H1 (cell line): Measurements from ENCODE around the gene KLHDC1. TPM values are rescaled to one million over a fixed set of nuclear protein-coding genes. Genes with fewer than 3 reads are reported as not detected.
A peak's percentile ranks its signal among the peaks of the same experiment; 100 is the strongest.

Experiments
- CTCF ChIA-PET: fragments of 300-600 bp; sonication (Branson Sonifier 250); formaldehyde crosslinking; loops from one replicate; lab custom pipeline; 2021; ENCODE audit not compliant: partially characterized antibody; lab: Charles Lee
- POLR2A ChIA-PET: fragments of 300-600 bp; sonication (Branson Sonifier 250); formaldehyde crosslinking; loops from one replicate; lab custom pipeline; 2021; ENCODE audit warnings: inconsistent platforms; ENCODE audit not compliant: partially characterized antibody; lab: Charles Lee
- DNase-seq, 2 experiments: peaks; one replicate each; pipeline versions ENCODE4 v3.0.0 to v3.0.0-alpha.2; 2010 to 2022; ENCODE audit warnings: low spot score in 2 of 2, low read depth in 1 of 2, mixed read lengths in 1 of 2
- FAIRE-seq: peaks from 2 replicates; lab custom pipeline; 2011; peaks lifted over from hg19 to GRCh38; lab: Jason Lieb, UNC
- H2AFZ ChIP-seq: 2 replicates; pipeline ENCODE4 v1.8.1; 2012; ENCODE audit warnings: low read length, inconsistent platforms
- H2AK5ac ChIP-seq: 2 replicates; pipeline ENCODE4 v1.6.1; 2013; ENCODE audit warnings: low read depth, low read length
- H2BK120ac ChIP-seq: replicated peaks from 2 replicates; pipeline ENCODE3; 2013; ENCODE audit warnings: low read depth, low read length, inconsistent platforms
- H2BK12ac ChIP-seq: 2 replicates; pipeline ENCODE4 v1.6.1; 2013; ENCODE audit warnings: low read depth, low read length
- H2BK15ac ChIP-seq: 2 replicates; pipeline ENCODE4 v1.6.1; 2013; ENCODE audit warnings: low read length
- H2BK20ac ChIP-seq: 2 replicates; pipeline ENCODE4 v1.6.1; 2013; ENCODE audit warnings: low read length
- H2BK5ac ChIP-seq: 2 replicates; pipeline ENCODE4 v1.6.1; 2013; ENCODE audit warnings: low read depth, low read length
- H3K14ac ChIP-seq: 2 replicates; pipeline ENCODE4 v1.6.1; 2013; ENCODE audit warnings: inconsistent platforms; ENCODE audit not compliant: insufficient read length
- H3K18ac ChIP-seq: 2 replicates; pipeline ENCODE4 v1.6.1; 2013; ENCODE audit warnings: low read length; ENCODE audit errors: extremely low read depth
- H3K23ac ChIP-seq: 2 replicates; pipeline ENCODE4 v1.6.1; 2013; ENCODE audit warnings: inconsistent platforms; ENCODE audit not compliant: insufficient read length
- H3K23me2 ChIP-seq: 2 replicates; pipeline ENCODE4 v1.6.1; 2013; ENCODE audit warnings: low read depth, low read length
- H3K27ac ChIP-seq: 2 replicates; pipeline ENCODE4 v1.6.1; 2011; ENCODE audit warnings: low read depth, low read length, inconsistent platforms
- H3K27me3 ChIP-seq, 4 experiments: replicated peaks in 1 of 4; 1 replicate in 1 of 4; 2 replicates in 3 of 4; pipeline versions ENCODE4 v1.6.1 to v1.8.1; 2011 to 2013; ENCODE audit warnings: low read length in 3 of 4, mild to moderate bottlenecking in 3 of 4, inconsistent platforms in 2 of 4, mixed read lengths in 2 of 4, moderate library complexity in 1 of 4; ENCODE audit not compliant: control insufficient read depth in 3 of 4, insufficient read depth in 3 of 4; ENCODE audit errors: extremely low read depth in 1 of 4
- H3K36me3 ChIP-seq, 4 experiments: 2 replicates each; pipeline versions ENCODE4 v1.6.1 to v1.8.1; 2011 to 2013; ENCODE audit warnings: mild to moderate bottlenecking in 4 of 4, low read length in 3 of 4, moderate library complexity in 2 of 4, control low read depth in 1 of 4, inconsistent platforms in 1 of 4; ENCODE audit not compliant: insufficient read depth in 4 of 4, control insufficient read depth in 2 of 4
- H3K4ac ChIP-seq: replicated peaks from 2 replicates; pipeline ENCODE3; 2013; ENCODE audit warnings: low read length, low read depth, mixed read lengths, inconsistent platforms; ENCODE audit not compliant: insufficient read length
- H3K4me1 ChIP-seq, 4 experiments: replicated peaks in 1 of 4; 1 replicate in 1 of 4; 2 replicates in 3 of 4; pipeline versions ENCODE4 v1.6.1 to v1.8.1; 2011 to 2013; ENCODE audit warnings: low read length in 3 of 4, inconsistent platforms in 2 of 4, mixed read lengths in 1 of 4; ENCODE audit not compliant: insufficient read depth in 4 of 4, control insufficient read depth in 3 of 4
- H3K4me2 ChIP-seq, 2 experiments: 2 replicates each; pipeline versions ENCODE4 v1.6.1 to v1.8.1; 2011 to 2013; ENCODE audit warnings: low read depth in 2 of 2, low read length in 2 of 2, control low read depth in 1 of 2, inconsistent platforms in 1 of 2, mild to moderate bottlenecking in 1 of 2; ENCODE audit not compliant: insufficient read depth in 1 of 2
- H3K4me3 ChIP-seq, 4 experiments: fragments of 200-600, 300-600 bp in 1 of 4; sonication (generic), shearing (Covaris generic), sonication (Bioruptor Twin) in 1 of 4; 2 replicates each; pipeline versions ENCODE4 v1.5.1 to v1.8.1; 2011 to 2016; ENCODE audit warnings: low read length in 4 of 4, low read depth in 3 of 4, control low read depth in 2 of 4, inconsistent platforms in 2 of 4, mild to moderate bottlenecking in 2 of 4, mixed read lengths in 1 of 4, moderate library complexity in 1 of 4; ENCODE audit not compliant: insufficient read depth in 2 of 4; ENCODE audit errors: extremely low read depth in 1 of 4
- H3K56ac ChIP-seq: replicated peaks from 2 replicates; pipeline ENCODE3; 2013; ENCODE audit warnings: low read depth, mild to moderate bottlenecking, mixed read lengths, low read length, inconsistent platforms; ENCODE audit not compliant: insufficient read length
- H3K79me1 ChIP-seq: 2 replicates; pipeline ENCODE4 v1.6.1; 2013; ENCODE audit warnings: low read depth, low read length, control low read depth
- H3K79me2 ChIP-seq, 2 experiments: 2 replicates each; pipeline versions ENCODE4 v1.6.1 to v1.8.1; 2012 to 2013; ENCODE audit warnings: low read length in 2 of 2, mild to moderate bottlenecking in 2 of 2, inconsistent platforms in 1 of 2; ENCODE audit not compliant: insufficient read depth in 2 of 2, control insufficient read depth in 1 of 2
- H3K9ac ChIP-seq, 4 experiments: replicated peaks in 1 of 4; 1 replicate in 1 of 4; 2 replicates in 3 of 4; pipeline versions ENCODE4 v1.6.1 to v1.8.1; 2011 to 2013; ENCODE audit warnings: low read depth in 3 of 4, low read length in 3 of 4, control low read depth in 2 of 4, mild to moderate bottlenecking in 2 of 4, moderate library complexity in 2 of 4, inconsistent platforms in 1 of 4; ENCODE audit errors: extremely low read depth in 1 of 4
- H3K9me3 ChIP-seq, 2 experiments: 2 replicates each; pipeline versions ENCODE4 v1.6.1 to v1.8.1; 2012 to 2013; ENCODE audit warnings: mild to moderate bottlenecking in 2 of 2, moderate library complexity in 2 of 2, control low read depth in 1 of 2, inconsistent platforms in 1 of 2, low read depth in 1 of 2, low read length in 1 of 2, mixed read lengths in 1 of 2; ENCODE audit not compliant: insufficient read depth in 2 of 2
- H4K20me1 ChIP-seq, 2 experiments: replicated peaks in 1 of 2; 2 replicates each; pipeline versions ENCODE3 to v1.8.1; 2011 to 2013; ENCODE audit warnings: inconsistent platforms in 2 of 2, low read length in 2 of 2, mild to moderate bottlenecking in 1 of 2; ENCODE audit not compliant: insufficient read depth in 2 of 2, control insufficient read depth in 1 of 2
- H4K5ac ChIP-seq: 2 replicates; pipeline ENCODE4 v1.6.1; 2013; ENCODE audit warnings: low read length, low read depth, mixed read lengths, inconsistent platforms; ENCODE audit not compliant: insufficient read length
- H4K8ac ChIP-seq: 2 replicates; pipeline ENCODE4 v1.8.0; 2013; ENCODE audit warnings: mild to moderate bottlenecking, moderate library complexity, low read length, inconsistent platforms; ENCODE audit not compliant: insufficient read depth; ENCODE audit errors: extremely low read depth
- H4K91ac ChIP-seq: replicated peaks from 2 replicates; pipeline ENCODE3; 2013; ENCODE audit warnings: low read length, mixed read lengths, inconsistent platforms; ENCODE audit not compliant: insufficient read length
- FOSL1 ChIP-seq: IDR thresholded peaks from 2 replicates; pipeline ENCODE4 v1.6.1; 2011; ENCODE audit warnings: mild to moderate bottlenecking, low read depth, low read length, moderate library complexity; ENCODE audit not compliant: insufficient read depth
- KDM1A ChIP-seq: fragments of 200-600, 300-600 bp; sonication (generic); IDR thresholded peaks from 2 replicates; pipeline ENCODE4 v1.7.1; 2016; ENCODE audit warnings: mild to moderate bottlenecking, low read length, borderline replicate concordance
- WGBS, 2 experiments: shearing (Covaris generic) in 1 of 2; methylation state at CpG; one replicate each; pipeline versions ENCODE4 v1.1.6 to v1.1.7; 2013 to 2015; ENCODE audit warnings: low lambda C conversion rate in 2 of 2, mixed read lengths in 2 of 2, inconsistent platforms in 1 of 2, low coverage in 1 of 2, missing lambda C conversion rate in 1 of 2; ENCODE audit not compliant: insufficient replicate concordance in 2 of 2, insufficient coverage in 1 of 2, insufficient read length in 1 of 2; ENCODE audit errors: extremely low coverage in 1 of 2, missing lambda C conversion rate in 1 of 2; 5-methylcytosine and 5-hydroxymethylcytosine counted together
- polyA plus RNA-seq, 7 experiments: library from polyadenylated mRNA; depleted of rRNA in 3 of 7; stranded (reverse) in 5 of 7; unstranded in 2 of 7; fragments of >200 nt in 5 of 7; fragments of 200-250 nt in 2 of 7; gene quantifications; 1 replicate in 5 of 7; 2 replicates in 1 of 7; 4 replicates in 1 of 7; pipeline versions ENCODE4 v1.2.1 to v1.2.3, GENCODE V29; 2011 to 2013; ENCODE audit warnings: missing spikeins in 2 of 7, mixed read lengths in 2 of 7
- total RNA-seq: library from RNA; stranded (reverse); fragmentation: NEBNext Ultra II Directional; extraction: Animal tissue kit (Norgen Biotek cat#: 25700); gene quantifications from 2 replicates; pipeline ENCODE4 v1.2.1, GENCODE V29; 2021

The KLHDC1 gene
- total and polyA plus RNA-seq, 2 of the 8 experiments (the other 6 are each of a cell fraction or from before 2014, with no cell fraction given): 0.08 TPM; not detected in 1

GRCh38 chr14:49688701-49689030 is 4.3 kb upstream of the KLHDC1 start:
- Histone ChIP-seq H4K5ac (no peak overlapping the region), H2BK20ac (no peak overlapping the region), H3K9ac (peak overlapping the region in 2 of 4 experiments; percentile 73 to 94; a peak in 4 of 7 replicates), H2BK120ac (peak overlapping the region; percentile 76), H2AK5ac (no peak overlapping the region), H3K56ac (no peak overlapping the region), H3K79me1 (no peaks in the 10 kb centered on the region), H3K4me2 (peak overlapping the region; percentile 73 to 90), H2AFZ (0 out of 2 replicates have a peak overlapping the region, but pooled peaks have one; percentile 47), H2BK5ac (peak overlapping the region; percentile 89; the same call in 1 of the 2 replicates), H3K36me3 (no peaks in the 10 kb centered on the region), H3K79me2 (peaks cover 0 to 27% of the 10 kb centered on the region in 2 experiments; a peak in 2 of 4 replicates), H3K4ac (peak overlapping the region; percentile 57), H3K27me3 (peaks cover 0 to 13% (median 7%) of the 10 kb centered on the region in 4 experiments), H4K20me1 (no peaks in the 10 kb centered on the region), H3K9me3 (no peaks in the 10 kb centered on the region), H2BK12ac (peak overlapping the region; percentile 32; the same call in 1 of the 2 replicates), H4K8ac (no peak overlapping the region), H3K18ac (peak overlapping the region; percentile 93; the same call in 1 of the 2 replicates), H3K23ac (no peak overlapping the region), H3K23me2 (peaks cover 10% of the 10 kb centered on the region), H3K27ac (no peak overlapping the region), H2BK15ac (0 out of 2 replicates have a peak overlapping the region, but pooled peaks have one; percentile 32), H4K91ac (peak overlapping the region; percentile 99), H3K14ac (no peak overlapping the region), H3K4me3 (peak overlapping the region in 3 of 4 experiments; percentile 62 to 84 (median 70); a peak in 6 of 8 replicates), H3K4me1 (peaks cover 0 to 9% (median 4%) of the 10 kb centered on the region in 4 experiments; a peak in 6 of 7 replicates)
- no peak for FAIRE-seq
- TF ChIP-seq KDM1A: peak; percentile 15; the same call in 1 of the 2 replicates
- no peak for TF ChIP-seq FOSL1
- WGBS, 2 experiments: 75% methylated on average over 8 of the region's 8 CpGs; no CpG with 5 or more reads in 1 of the 2 experiments
- POLR2A ChIA-PET: interaction anchor here (0.6 to 4.1 kb wide), 18 partner anchors 11 to 173 kb away, joined by 3 to 28 read pairs (median 4); partner anchors contain the start of genes DNAAF2, KLHDC2, MGAT2 and RPL36AL
- DNase-seq: no peak
- CTCF ChIA-PET: interaction anchor here (0.8 to 1.5 kb wide), 6 partner anchors 9 to 191 kb away, joined by 3 to 6 read pairs (median 4); partner anchors contain the start of genes KLHDC2 and NEMF
